Umbilical cord (tissue), 2 donors: Measurements from ENCODE around the gene CALHM2. TPM values are rescaled to one million over a fixed set of nuclear protein-coding genes. Genes with fewer than 3 reads are reported as not detected.

Experiments used
- DNase-seq: peaks from one replicate; pipeline ENCODE4 v3.0.0-alpha.2; 2015; ENCODE audit warnings: low spot score
- total RNA-seq: library from RNA; depleted of rRNA; stranded (reverse); fragments of >200 nt; gene quantifications from one replicate; pipeline ENCODE4 v1.2.3, GENCODE V29; 2014; ENCODE audit warnings: low replicate concordance; ENCODE audit not compliant: insufficient read depth

CALHM2 gene
- total RNA-seq, 1 donor from 2014 or later = 7.2 TPM

DNA sequence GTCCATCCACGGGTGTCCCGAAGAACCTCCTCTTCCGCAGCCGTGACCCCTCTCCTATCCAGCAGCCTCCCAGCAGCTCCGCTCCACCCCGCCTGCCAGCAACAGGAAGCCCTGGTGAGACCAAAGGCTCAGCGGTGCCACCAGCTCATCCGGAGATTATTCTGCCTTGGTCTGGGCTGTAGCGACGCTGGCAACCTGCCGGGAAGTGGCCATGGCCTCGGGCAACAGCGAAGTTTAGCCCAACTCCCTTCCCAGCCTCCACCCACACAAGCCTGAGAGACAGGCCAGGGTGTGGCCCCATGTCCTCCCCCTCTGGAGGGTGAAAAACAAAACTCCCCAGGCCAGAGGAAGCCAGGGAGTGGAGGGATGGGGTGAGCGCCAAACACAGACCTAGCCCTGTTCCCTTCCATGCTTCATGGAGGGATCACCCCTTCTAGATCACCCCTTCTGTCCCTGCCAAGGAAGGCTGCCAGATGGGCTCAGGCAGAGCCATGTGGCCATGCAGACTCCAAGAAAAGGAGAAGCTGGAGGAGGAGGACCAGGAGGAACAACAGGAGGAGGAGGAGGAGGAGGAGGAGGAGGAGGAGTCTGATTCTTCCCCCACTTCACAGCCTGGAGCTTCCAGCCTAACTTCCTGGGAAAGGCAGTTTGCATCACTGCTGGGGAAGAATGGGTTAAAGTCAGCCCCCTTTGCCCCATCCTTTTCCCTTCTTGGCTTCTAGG lies 918 bp downstream of the CALHM2 start:
- DNase-seq = peak; percentile 76

DNA sequence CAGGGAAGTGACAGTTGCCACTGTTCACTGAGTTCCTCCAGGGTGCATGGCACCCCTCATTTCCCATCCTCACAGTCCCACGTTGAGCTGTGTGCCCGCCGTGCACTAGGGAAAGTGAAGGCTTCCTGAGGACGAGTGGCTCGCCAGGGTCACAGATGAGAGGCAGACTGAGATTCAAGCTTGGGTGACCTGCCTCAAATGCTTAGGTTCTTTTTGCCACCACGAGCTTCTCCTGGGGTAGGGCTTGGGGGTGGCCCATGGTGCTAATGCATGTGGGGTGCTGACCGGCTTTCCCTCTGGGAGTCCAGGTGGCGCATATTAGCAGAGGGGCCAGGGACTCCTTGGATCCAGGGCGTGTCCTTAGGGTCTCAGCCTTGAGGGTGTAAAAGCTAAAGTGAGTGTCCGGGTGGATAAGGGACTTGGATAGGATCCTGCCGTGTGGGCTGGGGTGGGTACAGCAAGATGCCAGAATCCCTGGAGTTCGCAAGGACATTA lies 1.9 kb downstream of the CALHM2 start:
- DNase-seq = no peak

DNA sequence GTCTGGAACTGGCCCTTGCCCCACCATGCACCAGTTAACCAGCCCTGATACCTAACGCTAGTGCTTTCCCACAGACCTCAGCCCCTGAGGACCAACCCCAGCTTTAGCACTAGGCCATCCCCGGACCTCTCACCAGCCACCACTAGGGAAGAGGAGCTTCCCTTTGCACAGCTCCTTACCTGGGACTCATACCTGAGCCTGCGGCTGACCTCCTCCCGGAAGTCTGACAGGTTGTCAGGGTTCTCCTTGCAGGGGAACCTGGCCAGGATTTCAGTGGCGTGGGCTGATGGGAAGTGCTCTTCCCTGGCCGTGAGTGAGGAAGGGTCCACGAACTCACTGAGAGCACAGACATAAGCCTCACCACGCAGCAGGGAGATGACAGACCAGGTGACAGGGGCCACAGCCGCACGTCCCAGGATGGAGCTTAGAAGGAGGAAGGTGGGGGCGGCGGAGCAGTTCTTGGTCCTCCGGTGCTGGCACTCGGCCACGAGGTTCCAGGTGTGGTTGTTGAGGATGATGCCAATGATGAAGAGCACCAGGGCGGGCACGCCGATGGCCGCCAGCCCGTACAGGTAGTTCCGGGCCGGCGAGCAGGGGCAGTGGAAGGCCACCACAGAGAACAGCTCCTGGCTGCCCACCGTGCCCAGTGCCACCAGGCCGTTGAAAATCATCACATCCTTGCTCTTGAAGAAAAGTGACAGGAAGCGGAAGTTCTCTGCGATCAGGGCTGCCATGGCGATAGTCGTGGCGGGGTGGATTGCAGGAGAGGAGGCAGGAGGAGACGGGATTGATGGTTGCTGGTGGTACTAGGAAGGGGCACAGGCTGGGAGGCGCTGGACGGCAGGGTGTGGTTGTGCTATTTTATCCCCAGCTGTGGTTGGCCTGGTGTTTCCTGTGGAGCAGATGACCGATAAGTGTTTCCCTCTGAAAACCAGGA lies 2.7 kb downstream of the CALHM2 start:
- no peak for DNase-seq

DNA sequence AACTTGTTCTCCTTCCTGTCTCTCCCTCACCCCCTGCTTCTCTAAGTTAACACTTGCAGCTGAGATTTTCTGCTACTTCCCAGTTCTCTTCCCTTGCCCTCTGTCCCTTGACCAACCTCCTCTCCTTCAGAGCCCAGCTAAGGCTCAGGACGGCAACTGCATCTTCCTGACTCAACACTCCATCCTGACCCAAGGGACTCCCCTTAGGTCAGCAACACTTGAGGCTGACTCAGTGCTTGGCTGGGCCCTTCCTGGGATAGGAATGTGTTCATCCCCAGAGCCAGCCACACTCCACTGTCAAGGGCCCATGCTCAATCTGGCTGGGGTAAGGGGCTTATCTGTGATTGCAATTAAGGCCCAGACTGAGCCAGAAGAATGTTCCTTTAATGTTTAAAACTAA lies 3.4 kb downstream of the CALHM2 start:
- peak; percentile 36 for DNase-seq

DNA sequence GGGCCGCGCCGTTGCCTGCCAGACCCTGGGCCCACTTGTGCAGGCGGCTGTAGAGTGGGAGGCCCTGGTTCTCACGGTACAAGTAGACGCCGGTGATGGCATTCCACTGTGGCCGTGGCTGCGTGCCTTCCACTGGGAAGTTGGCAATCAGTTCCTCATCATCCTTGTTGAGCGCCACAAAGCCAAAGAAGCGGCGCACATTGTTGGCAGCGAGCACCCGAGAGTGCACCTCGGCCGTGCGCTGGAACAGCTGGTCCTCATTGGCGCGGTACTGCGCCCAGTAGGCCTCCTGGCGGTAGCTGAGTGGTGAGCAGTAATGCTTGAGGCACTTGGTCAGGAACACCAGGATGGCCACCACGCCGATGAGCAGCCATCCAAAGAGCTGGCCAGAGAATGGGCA lies 5.0 kb downstream of the CALHM2 start:
- no peak for DNase-seq

DNA sequence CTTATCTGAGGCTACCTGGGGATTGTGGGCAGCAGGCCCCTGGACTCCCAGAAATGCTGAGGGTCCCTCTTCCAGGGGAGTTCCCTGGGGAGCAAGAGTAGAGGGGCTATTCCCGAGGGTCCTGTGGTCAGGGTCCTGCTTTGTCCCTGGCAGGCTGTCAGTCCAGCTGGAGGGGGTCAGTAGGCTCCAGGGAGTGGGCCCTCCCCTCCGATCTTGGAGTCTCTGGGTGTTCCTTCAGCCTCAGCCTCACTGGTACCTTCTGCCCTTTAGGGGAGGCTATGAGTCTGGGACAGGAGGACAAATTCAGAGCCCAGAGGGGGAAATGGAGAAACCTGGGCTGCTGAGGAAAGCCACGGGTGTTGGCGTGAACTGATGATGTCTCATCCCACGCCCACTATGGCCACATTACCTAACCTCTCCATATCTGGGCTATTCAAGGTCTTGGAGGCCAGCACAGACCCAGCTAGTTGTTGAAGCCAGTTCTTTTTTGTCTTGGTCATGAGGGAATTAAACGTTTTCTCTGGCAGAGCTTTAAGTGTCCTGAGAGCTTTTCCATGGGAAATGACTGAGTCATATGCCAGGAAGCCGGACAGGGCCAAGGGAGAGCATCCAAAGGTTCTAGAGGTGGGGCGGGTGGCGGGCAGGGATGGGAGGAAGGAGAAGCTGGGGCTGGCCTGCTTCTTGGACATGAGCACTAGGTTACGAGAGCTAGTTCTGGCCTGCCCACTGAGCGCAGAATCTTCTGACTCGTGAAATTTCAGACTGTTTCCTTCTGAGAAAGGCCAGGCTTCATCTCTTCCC lies 6.2 kb downstream of the CALHM2 start:
- DNase-seq = no peak

DNA sequence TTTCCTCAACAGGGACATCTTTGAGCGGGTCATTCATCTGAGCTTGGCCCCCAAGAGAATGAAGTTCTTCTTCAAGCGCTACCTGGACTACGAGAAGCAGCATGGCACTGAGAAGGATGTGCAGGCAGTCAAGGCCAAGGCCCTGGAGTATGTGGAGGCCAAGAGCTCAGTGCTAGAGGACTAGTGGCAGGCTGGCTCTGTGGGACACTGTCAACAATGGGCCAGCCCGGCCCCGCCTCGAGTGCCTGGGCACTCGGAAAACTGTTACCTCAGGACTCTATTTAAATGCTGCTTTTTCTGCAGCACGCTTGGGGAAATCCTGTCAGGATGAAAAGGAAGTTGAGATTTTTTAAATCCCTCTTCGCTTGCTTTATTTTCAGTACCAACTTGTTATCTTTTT lies 6.8 kb downstream of the CALHM2 start:
- no peak for DNase-seq

DNA sequence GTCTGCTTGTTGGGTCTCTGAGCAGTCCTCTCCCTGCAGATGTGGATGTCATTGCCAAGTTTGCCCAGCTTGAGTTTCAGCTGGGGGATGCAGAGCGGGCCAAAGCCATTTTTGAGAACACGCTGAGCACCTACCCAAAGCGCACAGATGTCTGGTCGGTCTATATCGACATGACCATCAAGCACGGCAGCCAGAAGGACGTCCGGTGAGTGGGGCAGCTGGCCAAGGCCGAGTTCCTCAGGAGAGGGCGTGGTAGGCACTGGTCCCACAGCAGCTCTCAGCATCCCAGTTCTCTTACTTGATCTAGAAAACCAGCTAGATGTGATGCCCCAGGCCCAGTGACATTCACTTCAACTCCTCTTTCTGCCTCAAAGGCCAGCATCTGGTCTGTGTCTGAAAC lies 7.7 kb downstream of the CALHM2 start:
- DNase-seq = no peak

DNA sequence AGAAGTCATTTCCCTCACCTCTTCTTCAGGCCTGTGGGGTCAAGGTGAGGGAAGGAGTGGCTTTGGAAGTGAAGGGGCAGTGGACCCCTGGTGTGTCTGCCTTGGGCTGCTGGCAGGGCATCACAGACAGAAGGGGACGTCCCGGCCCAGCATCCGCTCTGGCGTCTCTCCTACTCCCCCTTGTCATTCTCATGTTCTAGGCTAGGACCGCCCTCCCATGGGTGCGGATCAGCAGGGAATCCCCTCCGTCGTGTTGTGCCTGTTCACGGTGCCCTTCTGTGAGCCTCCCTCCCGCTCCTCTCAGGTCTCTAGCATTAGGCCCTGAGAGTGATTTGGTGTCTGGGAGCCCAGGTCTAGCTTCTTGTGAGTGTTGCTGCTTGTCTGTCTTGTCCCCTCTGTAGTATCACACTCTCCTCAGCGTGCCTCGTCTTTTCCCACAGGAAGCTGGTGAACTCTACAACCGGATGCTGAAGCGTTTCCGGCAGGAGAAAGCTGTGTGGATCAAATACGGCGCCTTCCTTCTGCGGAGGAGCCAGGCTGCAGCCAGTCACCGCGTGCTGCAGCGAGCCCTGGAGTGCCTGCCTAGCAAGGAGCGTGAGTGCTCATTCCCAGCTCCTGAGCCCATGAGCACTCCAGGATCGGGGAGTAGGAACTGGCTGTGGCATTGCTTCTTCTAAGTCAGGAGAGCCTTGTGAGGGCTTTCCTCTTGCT lies 8.5 kb downstream of the CALHM2 start:
- no peak for DNase-seq

DNA sequence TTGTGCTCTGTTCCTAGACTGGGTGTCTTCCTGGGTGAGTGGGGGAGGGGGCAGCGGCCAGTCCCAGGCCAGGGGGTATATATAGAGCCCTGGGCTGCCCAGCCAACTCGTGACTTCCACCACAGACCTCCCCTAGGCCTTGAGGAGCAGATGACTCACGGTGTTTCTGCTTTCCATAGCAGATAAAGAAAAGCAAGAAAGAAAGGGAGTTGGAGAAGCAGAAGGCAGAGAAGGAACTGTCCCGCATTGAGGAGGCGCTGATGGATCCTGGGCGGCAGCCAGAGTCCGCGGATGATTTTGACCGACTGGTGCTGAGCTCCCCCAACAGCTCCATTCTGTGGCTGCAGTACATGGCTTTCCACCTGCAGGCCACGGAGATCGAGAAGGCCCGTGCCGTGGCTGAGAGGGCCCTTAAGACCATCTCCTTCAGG lies 10.1 kb downstream of the CALHM2 start:
- DNase-seq = no peak

DNA sequence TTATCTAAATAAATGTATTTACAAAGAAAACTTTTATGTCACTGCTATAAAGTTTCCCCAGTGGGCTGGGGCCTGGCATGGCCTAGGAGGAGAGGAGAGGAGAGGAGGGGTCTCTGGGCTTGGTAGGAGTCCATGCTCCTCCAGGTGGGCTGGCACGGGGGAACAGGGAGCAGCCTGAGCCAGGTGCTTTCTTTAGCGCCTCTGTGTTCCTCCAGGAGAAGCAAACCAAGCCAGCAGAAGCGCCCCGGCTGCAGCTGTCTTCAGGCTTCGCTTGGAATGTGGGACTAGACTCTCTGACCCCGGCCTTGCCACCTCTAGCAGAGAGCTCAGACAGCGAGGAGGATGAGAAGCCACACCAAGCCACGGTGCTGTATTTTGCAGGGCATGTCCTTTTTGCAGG lies 10.6 kb downstream of the CALHM2 start:
- no peak for DNase-seq

DNA sequence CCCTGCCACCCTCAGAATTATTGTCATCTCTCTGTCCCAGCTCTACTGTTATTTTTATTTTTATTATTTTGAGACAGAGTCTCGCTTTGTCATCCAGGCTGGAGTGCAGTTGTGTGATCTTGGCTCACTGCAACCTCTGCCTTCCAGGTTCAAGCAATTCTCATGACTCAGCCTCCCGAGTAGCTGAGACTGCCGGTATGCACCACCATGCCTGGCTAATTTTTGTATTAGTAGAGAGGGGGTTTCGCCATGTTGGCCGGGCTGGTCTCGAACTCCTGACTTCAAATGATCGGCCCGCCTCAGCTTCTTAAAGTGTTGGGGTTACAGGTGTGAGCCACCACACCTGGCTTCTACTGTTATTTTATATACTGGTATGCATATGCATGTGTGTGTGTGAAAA lies 11.0 kb downstream of the CALHM2 start:
- DNase-seq = no peak

DNA sequence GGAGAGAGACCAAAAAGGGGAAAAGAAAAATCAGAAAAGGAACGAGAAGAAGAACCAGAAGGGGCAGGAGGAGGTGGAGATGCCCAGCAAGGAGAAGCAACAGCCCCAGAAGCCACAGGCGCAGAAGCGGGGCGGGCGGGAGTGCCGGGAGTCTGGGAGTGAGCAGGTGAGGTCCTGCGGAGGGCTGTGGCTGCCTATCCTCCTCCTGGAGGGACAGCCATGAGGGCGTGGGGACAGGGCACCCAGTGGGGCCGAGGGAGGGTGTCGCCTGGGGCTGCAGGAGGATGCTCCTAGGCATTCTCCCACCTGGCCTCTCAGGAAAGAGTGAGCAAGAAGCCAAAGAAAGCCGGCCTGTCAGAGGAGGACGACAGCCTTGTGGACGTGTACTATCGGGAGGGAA lies 11.8 kb downstream of the CALHM2 start:
- no peak for DNase-seq

DNA sequence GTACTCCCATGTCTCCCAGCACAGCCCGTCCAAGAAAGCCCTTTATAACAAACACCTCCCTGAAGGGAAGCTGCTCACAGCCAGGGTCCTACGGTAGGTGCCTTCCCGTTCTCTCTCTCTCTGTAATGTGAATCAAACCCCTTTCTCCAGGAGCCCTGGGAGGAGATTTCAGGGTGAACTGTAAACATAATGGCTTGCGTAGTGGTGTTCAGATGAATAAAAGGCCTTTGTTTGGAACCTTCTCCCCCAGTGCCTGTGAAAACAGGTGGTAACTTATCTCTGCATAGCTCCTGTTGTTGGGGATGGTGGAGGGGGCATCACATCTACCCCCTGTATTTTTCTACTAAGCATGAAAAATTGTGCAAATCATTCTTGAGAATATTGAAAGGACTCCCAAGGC lies 12.4 kb downstream of the CALHM2 start:
- no peak for DNase-seq

DNA sequence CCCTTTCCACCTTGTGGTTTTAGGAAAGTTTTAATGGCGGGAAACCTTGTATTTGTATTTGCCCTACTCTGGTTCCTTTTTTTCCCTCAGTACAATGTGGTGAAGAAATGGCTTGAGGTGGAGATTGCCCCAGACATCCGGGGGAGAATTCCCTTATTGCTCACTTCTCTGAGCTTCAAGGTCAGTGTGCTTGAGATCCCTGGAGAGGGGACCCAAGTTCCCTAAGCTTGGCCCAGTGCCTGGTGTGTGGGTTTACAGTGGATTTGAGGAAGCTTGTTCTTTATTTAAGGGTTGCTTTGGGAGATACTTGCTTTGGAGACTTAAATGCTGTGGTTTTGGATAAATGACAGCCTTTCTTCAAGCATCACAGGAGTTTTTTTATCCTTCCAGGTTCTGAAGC lies 18.3 kb downstream of the CALHM2 start:
- DNase-seq = no peak

DNA sequence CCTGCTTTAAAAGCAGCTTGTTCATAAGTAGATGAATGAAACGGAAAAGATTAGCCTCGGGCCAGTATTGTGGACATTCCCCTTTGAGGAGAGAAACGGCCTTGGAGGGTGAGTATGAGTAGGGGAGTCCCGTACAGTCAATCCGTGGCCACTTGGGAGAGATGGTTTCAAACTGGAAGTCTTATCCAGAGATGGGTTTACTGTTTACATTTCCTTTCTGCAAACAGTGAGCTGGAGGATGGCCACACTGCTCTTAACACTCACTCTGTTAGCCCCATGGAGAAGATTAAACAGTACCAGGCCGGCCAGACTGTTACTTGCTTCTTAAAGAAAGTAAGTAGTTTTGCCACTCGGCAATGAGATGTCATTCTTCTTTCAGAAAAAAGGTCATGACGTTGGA lies 20.3 kb downstream of the CALHM2 start:
- no peak for DNase-seq

DNA sequence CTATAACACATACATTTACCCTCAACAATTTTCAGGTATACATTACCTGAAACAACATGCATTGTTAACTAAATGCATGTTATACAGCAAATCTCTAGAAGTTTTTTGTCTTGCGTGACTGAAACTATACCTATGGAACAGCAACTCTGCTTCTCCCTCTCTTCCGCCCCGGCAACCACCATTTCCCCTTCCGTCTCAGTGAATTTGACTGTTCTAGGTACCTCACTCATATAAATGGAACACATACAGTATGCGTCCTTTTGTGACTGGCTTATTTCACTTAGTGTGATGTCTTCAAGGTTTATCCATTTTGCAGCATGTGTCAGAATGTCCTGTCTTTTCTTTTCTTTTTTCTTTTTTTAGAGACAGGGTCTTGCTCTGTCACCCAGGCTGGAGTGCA lies 22.5 kb downstream of the CALHM2 start:
- no peak for DNase-seq

DNA sequence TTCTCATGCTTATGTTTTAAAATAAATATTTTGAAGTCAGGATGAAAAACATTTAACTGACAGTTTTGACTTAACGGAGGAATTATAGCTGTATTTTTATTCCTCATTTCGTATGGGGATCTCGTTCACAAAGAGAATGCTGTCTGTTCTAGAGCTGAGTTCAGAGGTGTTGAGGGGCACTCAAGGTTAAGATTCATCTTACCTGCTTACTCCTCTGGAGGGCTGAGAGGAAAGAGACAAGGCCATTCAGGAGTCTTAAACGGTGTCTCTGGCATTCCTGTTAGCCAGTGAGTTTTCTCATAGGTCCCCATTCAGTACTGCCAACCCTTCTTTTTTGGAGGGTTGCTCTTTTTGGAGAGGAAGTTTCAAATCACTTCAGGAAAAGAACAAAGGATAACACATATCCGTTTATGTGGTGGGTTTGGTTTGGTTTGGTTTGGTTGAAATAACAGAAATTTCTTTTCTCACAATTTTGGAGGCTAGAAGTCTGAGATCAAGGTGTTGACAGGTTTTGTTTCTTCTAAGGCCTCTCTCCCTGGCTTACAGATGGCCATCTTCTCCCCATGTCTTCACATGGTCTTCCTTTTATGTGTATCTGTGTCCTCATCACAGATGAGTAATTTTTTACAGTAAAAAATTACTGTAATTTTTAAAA lies 23.1 kb downstream of the CALHM2 start:
- no peak for DNase-seq

DNA sequence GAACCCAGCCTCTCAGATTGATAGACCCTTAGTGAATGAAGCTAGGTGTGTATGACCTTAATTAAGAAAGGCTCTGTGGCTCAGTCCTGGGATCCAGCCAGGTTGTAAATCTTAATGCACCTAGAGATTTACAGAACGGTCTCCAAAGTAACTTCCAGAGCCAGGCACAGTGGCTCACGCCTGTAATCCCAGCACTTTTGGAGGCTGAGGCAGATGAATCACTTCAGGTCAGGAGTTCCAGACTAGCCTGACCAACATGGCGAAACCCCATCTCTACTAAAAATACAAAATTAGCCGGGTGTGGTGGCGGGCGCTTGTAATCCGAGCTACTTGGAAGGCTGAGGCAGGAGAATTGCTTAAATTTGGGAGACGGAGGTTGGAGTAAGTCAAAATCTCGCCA lies 24.3 kb downstream of the CALHM2 start:
- no peak for DNase-seq

DNA sequence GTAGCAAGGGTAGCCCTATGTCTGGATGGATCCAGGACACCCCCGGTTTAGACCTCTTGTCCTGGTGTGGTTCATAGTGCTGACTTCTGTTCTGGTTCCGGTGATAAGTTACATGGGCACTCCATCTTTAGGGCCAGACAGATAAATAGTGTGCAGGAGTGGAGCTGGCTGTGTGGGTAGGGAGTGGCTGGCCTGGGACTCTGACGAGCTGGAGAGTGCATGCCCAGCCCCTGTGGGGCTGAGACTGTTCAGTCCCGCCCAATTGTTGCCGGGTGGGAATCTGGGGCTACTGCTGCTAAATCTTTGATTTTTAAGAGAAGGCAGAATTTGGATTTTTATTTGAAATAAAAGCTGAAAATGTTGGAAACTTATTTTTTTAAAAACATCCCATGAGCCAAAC lies 28.4 kb downstream of the CALHM2 start:
- DNase-seq = no peak

DNA sequence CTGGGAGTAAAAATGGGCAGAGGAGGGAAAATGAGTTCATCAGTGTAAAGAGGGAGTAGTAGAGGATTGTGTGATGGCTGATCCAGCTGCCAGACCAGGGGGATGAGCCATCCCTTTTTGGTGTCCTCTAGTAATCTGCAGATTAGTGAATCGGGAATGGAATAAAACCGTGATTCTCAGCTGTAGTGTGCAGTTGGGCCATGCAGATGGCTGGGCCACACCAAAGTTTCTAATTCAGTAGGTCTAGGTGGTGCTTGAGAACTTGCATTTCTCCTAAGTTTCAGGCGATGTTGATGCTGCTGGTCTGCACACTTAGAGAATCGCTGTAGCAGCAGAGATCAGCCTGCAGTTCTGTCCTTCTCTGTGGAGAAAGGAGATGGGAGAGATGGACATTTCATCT lies 33.1 kb downstream of the CALHM2 start:
- no peak for DNase-seq
